H9 (cell line): Measurements from ENCODE around the gene ASMT. TPM values are rescaled to one million over a fixed set of nuclear protein-coding genes. Genes with fewer than 3 reads are reported as not detected.

ENCODE experiments used
- DNase-seq: peaks from one replicate; pipeline ENCODE4 v3.0.0-alpha.2; 2017
- H2AFZ ChIP-seq: one replicate; pipeline ENCODE4 v1.6.1; 2013; ENCODE audit warnings: mild to moderate bottlenecking, low read length, control low read depth, moderate library complexity
- H2AK5ac ChIP-seq: 2 replicates; pipeline ENCODE4 v1.6.1; 2013; ENCODE audit warnings: low read length, control low read depth, mixed read lengths; ENCODE audit not compliant: insufficient read length
- H2BK120ac ChIP-seq: one replicate; pipeline ENCODE4 v1.6.1; 2013; ENCODE audit warnings: low read depth, mild to moderate bottlenecking, low read length, control low read depth, inconsistent platforms; ENCODE audit not compliant: poor library complexity, severe bottlenecking
- H2BK12ac ChIP-seq: 2 replicates; pipeline ENCODE4 v1.6.1; 2013; ENCODE audit warnings: low read length, control low read depth, mixed read lengths, low read depth; ENCODE audit not compliant: insufficient read length
- H2BK15ac ChIP-seq: 2 replicates; pipeline ENCODE4 v1.6.1; 2013; ENCODE audit warnings: low read depth, low read length, control low read depth
- H2BK20ac ChIP-seq: one replicate; pipeline ENCODE4 v1.6.1; 2013; ENCODE audit warnings: low read depth, mild to moderate bottlenecking, low read length, control low read depth, inconsistent platforms; ENCODE audit not compliant: poor library complexity, severe bottlenecking
- H2BK5ac ChIP-seq: 2 replicates; pipeline ENCODE4 v1.6.1; 2013; ENCODE audit warnings: low read length, control low read depth, mixed read lengths; ENCODE audit not compliant: insufficient read length
- H3K14ac ChIP-seq: 2 replicates; pipeline ENCODE4 v1.6.1; 2013; ENCODE audit warnings: low read length, control low read depth; ENCODE audit not compliant: insufficient read depth
- H3K18ac ChIP-seq: 2 replicates; pipeline ENCODE4 v1.6.1; 2013; ENCODE audit warnings: low read depth, mild to moderate bottlenecking, mixed read lengths, low read length, control low read depth; ENCODE audit not compliant: insufficient read length
- H3K23ac ChIP-seq: 2 replicates; pipeline ENCODE4 v1.6.1; 2013; ENCODE audit warnings: low read length, control low read depth, mixed read lengths, low read depth; ENCODE audit not compliant: insufficient read length
- H3K23me2 ChIP-seq: 2 replicates; pipeline ENCODE4 v1.6.1; 2013; ENCODE audit warnings: low read depth, mild to moderate bottlenecking, mixed read lengths, low read length, control low read depth; ENCODE audit not compliant: insufficient read length, poor library complexity, severe bottlenecking
- H3K27ac ChIP-seq: 2 replicates; pipeline ENCODE4 v1.5.1; 2013; ENCODE audit warnings: low read length, control low read depth, mixed read lengths, low read depth; ENCODE audit not compliant: insufficient read length
- H3K27me3 ChIP-seq: 2 replicates; pipeline ENCODE4 v1.6.1; 2013; ENCODE audit warnings: low read length, control low read depth, inconsistent platforms; ENCODE audit not compliant: insufficient read depth
- H3K4ac ChIP-seq: 2 replicates; pipeline ENCODE4 v1.6.1; 2013; ENCODE audit warnings: low read depth, mild to moderate bottlenecking, control low read depth, inconsistent platforms, low read length, moderate library complexity
- H3K4me1 ChIP-seq: 2 replicates; pipeline ENCODE4 v1.6.1; 2013; ENCODE audit warnings: low read length, control low read depth, inconsistent platforms; ENCODE audit not compliant: insufficient read depth
- H3K4me2 ChIP-seq: 2 replicates; pipeline ENCODE4 v1.6.1; 2013; ENCODE audit warnings: low read length, control low read depth, mixed read lengths; ENCODE audit not compliant: insufficient read length, insufficient read depth
- H3K56ac ChIP-seq: 2 replicates; pipeline ENCODE4 v1.6.1; 2013; ENCODE audit warnings: low read depth, mild to moderate bottlenecking, mixed read lengths, low read length, control low read depth; ENCODE audit not compliant: insufficient read length
- H3K79me1 ChIP-seq: 2 replicates; pipeline ENCODE4 v1.6.1; 2013; ENCODE audit warnings: low read depth, mild to moderate bottlenecking, moderate library complexity, low read length, control low read depth, inconsistent platforms; ENCODE audit not compliant: insufficient read depth, poor library complexity, severe bottlenecking
- H3K79me2 ChIP-seq: 2 replicates; pipeline ENCODE4 v1.6.1; 2013; ENCODE audit warnings: low read length, control low read depth, inconsistent platforms; ENCODE audit not compliant: insufficient read depth
- H3K9ac ChIP-seq: 2 replicates; pipeline ENCODE4 v1.6.1; 2013; ENCODE audit warnings: low read length, control low read depth, mixed read lengths; ENCODE audit not compliant: insufficient read length; ENCODE audit errors: extremely low read depth
- H3K9me3 ChIP-seq: one replicate; pipeline ENCODE4 v1.6.1; 2013; ENCODE audit warnings: low read depth, low read length, inconsistent platforms; ENCODE audit not compliant: control insufficient read depth
- H3T11ph ChIP-seq: one replicate; pipeline ENCODE4 v1.6.1; 2013; ENCODE audit warnings: mild to moderate bottlenecking, low read length, control low read depth, inconsistent platforms
- H4K20me1 ChIP-seq: one replicate; pipeline ENCODE4 v1.6.1; 2013; ENCODE audit not compliant: control insufficient read depth, insufficient read length, insufficient read depth
- H4K5ac ChIP-seq: 2 replicates; pipeline ENCODE4 v1.6.1; 2013; ENCODE audit warnings: low read depth, mild to moderate bottlenecking, mixed read lengths, low read length, control low read depth; ENCODE audit not compliant: insufficient read length
- H4K8ac ChIP-seq: replicated peaks from 2 replicates; pipeline ENCODE4 v1.6.1; 2013; ENCODE audit warnings: low read length, control low read depth, mixed read lengths, low read depth; ENCODE audit not compliant: insufficient read length
- H4K91ac ChIP-seq: 2 replicates; pipeline ENCODE4 v1.6.1; 2013; ENCODE audit warnings: low read depth, mild to moderate bottlenecking, moderate library complexity, mixed read lengths, low read length, control low read depth; ENCODE audit not compliant: insufficient read length
- H3K27ac Mint-ChIP-seq, 3 experiments: 2 replicates in 2 of 3; 3 replicates in 1 of 3; pipeline ENCODE4 v1.8.0; 2020 to 2021; ENCODE audit warnings: mixed read lengths in 3 of 3, mild to moderate bottlenecking in 1 of 3, moderate library complexity in 1 of 3
- H3K27me3 Mint-ChIP-seq: 2 replicates; pipeline ENCODE4 v1.8.0; 2021; ENCODE audit warnings: low read depth, mild to moderate bottlenecking, moderate library complexity, mixed read lengths
- H3K36me3 Mint-ChIP-seq, 3 experiments: 2 replicates in 2 of 3; 3 replicates in 1 of 3; pipeline ENCODE4 v1.8.0; 2020 to 2021; ENCODE audit warnings: low read depth in 3 of 3, mixed read lengths in 3 of 3; ENCODE audit not compliant: insufficient read depth in 1 of 3
- H3K4me1 Mint-ChIP-seq, 2 experiments: 2 replicates each; pipeline ENCODE4 v1.8.0; 2020; ENCODE audit warnings: mixed read lengths in 2 of 2
- H3K4me3 Mint-ChIP-seq, 2 experiments: 2 replicates in 1 of 2; 3 replicates in 1 of 2; pipeline ENCODE4 v1.8.0; 2020 to 2021; ENCODE audit warnings: mild to moderate bottlenecking in 2 of 2, mixed read lengths in 2 of 2, moderate library complexity in 1 of 2
- H3K9me3 Mint-ChIP-seq, 2 experiments: 2 replicates in 1 of 2; 3 replicates in 1 of 2; pipeline ENCODE4 v1.8.0; 2020; ENCODE audit warnings: mild to moderate bottlenecking in 2 of 2, mixed read lengths in 2 of 2, moderate library complexity in 1 of 2
- WGBS: extraction: QIAGEN DNeasy Blood & Tissue Kit; methylation state at CpG from one replicate; pipeline ENCODE4 v1.1.7; 2013; ENCODE audit warnings: missing lambda C conversion rate, low lambda C conversion rate, mixed read lengths; ENCODE audit not compliant: insufficient read length; ENCODE audit errors: extremely low coverage; 5-methylcytosine and 5-hydroxymethylcytosine counted together
- total RNA-seq: library from RNA; stranded (reverse); gene quantifications from 2 replicates; pipeline ENCODE4 v1.2.1, GENCODE V29; 2021
- TF ChIP-seq, protein P1 (sequence below): fragments of 200-600 bp; sonication (generic); conservative IDR thresholded peaks from 3 replicates; pipeline ENCODE4 v1.8.0; 2021; ENCODE audit warnings: antibody characterized with exemption, mild to moderate bottlenecking

The ASMT gene
- total RNA-seq, 1 experiment from 2014 or later, result 1.4 TPM

GRCh38 chrX:1661922-1662221 is 47.0 kb downstream of the ASMT start:
- H3K79me2 ChIP-seq, result no peaks in the 10 kb centered on the region
- no peak overlapping the region for H2BK12ac ChIP-seq
- H3K14ac ChIP-seq, result no peak overlapping the region
- H3K23ac ChIP-seq, result no peak overlapping the region
- no CpG with 5 or more reads among the region's 15 CpGs for WGBS
- no peak overlapping the region for H3T11ph ChIP-seq
- TF ChIP-seq, protein P1, sequence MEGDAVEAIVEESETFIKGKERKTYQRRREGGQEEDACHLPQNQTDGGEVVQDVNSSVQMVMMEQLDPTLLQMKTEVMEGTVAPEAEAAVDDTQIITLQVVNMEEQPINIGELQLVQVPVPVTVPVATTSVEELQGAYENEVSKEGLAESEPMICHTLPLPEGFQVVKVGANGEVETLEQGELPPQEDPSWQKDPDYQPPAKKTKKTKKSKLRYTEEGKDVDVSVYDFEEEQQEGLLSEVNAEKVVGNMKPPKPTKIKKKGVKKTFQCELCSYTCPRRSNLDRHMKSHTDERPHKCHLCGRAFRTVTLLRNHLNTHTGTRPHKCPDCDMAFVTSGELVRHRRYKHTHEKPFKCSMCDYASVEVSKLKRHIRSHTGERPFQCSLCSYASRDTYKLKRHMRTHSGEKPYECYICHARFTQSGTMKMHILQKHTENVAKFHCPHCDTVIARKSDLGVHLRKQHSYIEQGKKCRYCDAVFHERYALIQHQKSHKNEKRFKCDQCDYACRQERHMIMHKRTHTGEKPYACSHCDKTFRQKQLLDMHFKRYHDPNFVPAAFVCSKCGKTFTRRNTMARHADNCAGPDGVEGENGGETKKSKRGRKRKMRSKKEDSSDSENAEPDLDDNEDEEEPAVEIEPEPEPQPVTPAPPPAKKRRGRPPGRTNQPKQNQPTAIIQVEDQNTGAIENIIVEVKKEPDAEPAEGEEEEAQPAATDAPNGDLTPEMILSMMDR, result no peak
- H2AFZ ChIP-seq, result no peak overlapping the region
- no peak overlapping the region for H3K18ac ChIP-seq
- Mint-ChIP-seq H3K9me3 (peaks cover 3 to 25% of the 10 kb centered on the region in 2 experiments; a peak in 4 of 5 replicates), H3K4me1 (peaks cover 18 to 19% of the 10 kb centered on the region in 2 experiments), H3K27ac (peak overlapping the region in 1 of 3 experiments; percentile 58; a peak in 1 of 7 replicates), H3K4me3 (no peak overlapping the region), H3K27me3 (no peaks in the 10 kb centered on the region), H3K36me3 (peaks cover 0 to 5% (median 2%) of the 10 kb centered on the region in 3 experiments; a peak in 3 of 7 replicates)
- H3K4me1 ChIP-seq, result no peaks in the 10 kb centered on the region
- no peak overlapping the region for H2BK20ac ChIP-seq
- H2BK15ac ChIP-seq, result no peak overlapping the region
- no peak overlapping the region for H4K91ac ChIP-seq
- H2BK120ac ChIP-seq, result no peak overlapping the region
- no peaks in the 10 kb centered on the region for H3K9me3 ChIP-seq
- no peak for DNase-seq
- no peak overlapping the region for H3K4me2 ChIP-seq
- no peaks in the 10 kb centered on the region for H3K79me1 ChIP-seq
- H4K8ac ChIP-seq, result no peak overlapping the region
- no peak overlapping the region for H3K4ac ChIP-seq
- H3K27me3 ChIP-seq, result no peaks in the 10 kb centered on the region
- no peaks in the 10 kb centered on the region for H4K20me1 ChIP-seq
- H4K5ac ChIP-seq, result no peak overlapping the region
- H2BK5ac ChIP-seq, result no peak overlapping the region
- no peak overlapping the region for H2AK5ac ChIP-seq
- no peak overlapping the region for H3K27ac ChIP-seq
- H3K23me2 ChIP-seq, result peaks cover 2% of the 10 kb centered on the region
- no peak overlapping the region for H3K9ac ChIP-seq
- H3K56ac ChIP-seq, result no peak overlapping the region
